GM18526 (cell line): ENCODE measurements around the gene SLC16A9.

Experiments
- POLR2A ChIP-seq: IDR thresholded peaks from 3 replicates; pipeline ENCODE4 v1.6.1; 2011; ENCODE audit not compliant: insufficient read length; ENCODE audit errors: extremely low read depth

Gene SLC16A9

GRCh38 chr10:59651902-59652301, 57.7 kb downstream of the SLC16A9 start:
- TF ChIP-seq POLR2A: no peak

- no peak for TF ChIP-seq POLR2A
Measured at GRCh38 chr10:59649606-59650346, 59.9 kb downstream of the SLC16A9 start.

GRCh38 chr10:59648711-59649201, 60.9 kb downstream of the SLC16A9 start:
- TF ChIP-seq POLR2A: no peak

- no peak for TF ChIP-seq POLR2A
Measured at GRCh38 chr10:59644841-59645240, 64.8 kb downstream of the SLC16A9 start.

- TF ChIP-seq POLR2A: no peak
Measured at GRCh38 chr10:59635502-59636290, 74.0 kb downstream of the SLC16A9 start.

- TF ChIP-seq POLR2A: no peak
Measured at GRCh38 chr10:59634102-59634501, 75.5 kb downstream of the SLC16A9 start.

- TF ChIP-seq POLR2A: no peak
Measured at GRCh38 chr10:59633063-59633462, 76.6 kb downstream of the SLC16A9 start.

- no peak for TF ChIP-seq POLR2A
Measured at GRCh38 chr10:59631882-59632807, 77.5 kb downstream of the SLC16A9 start.

GRCh38 chr10:59631237-59631636, 78.4 kb downstream of the SLC16A9 start:
- TF ChIP-seq POLR2A: no peak

GRCh38 chr10:59628965-59629364, 80.7 kb downstream of the SLC16A9 start:
- TF ChIP-seq POLR2A: no peak

GRCh38 chr10:59628456-59628855, 81.2 kb downstream of the SLC16A9 start:
- no peak for TF ChIP-seq POLR2A

- TF ChIP-seq POLR2A: no peak
Measured at GRCh38 chr10:59627366-59628018, 82.2 kb downstream of the SLC16A9 start.

GRCh38 chr10:59626523-59626869, 83.2 kb downstream of the SLC16A9 start:
- TF ChIP-seq POLR2A: no peak

GRCh38 chr10:59625721-59626522, 83.7 kb downstream of the SLC16A9 start:
- no peak for TF ChIP-seq POLR2A
